CD4-positive, alpha-beta T cell treated with Interleukin-4 for 1 hour (primary cell): ENCODE data around the gene CBX4.

Source experiments
- DNase-seq, 2 donors: peaks; one replicate each; pipeline ENCODE4 v3.0.0-alpha.2; 2020 to 2022

The CBX4 gene

GRCh38 chr17:79839356-79840268 lies at the start of gene CBX4:
TSS of gene CBX4 (minus strand) at chr17:79839440. CDS start at chr17:79839251, 189 bp downstream.
- DNase-seq = peak; percentile 93

- DNase-seq = no peak
These were observed 48.8 kb upstream of the CBX4 start for GRCh38 chr17:79888009-79888540.

GRCh38 chr17:79887451-79887991 lies 48.3 kb upstream of the CBX4 start:
- no peak for DNase-seq

GRCh38 chr17:79883202-79883601 lies 44.0 kb upstream of the CBX4 start:
- no peak for DNase-seq

GRCh38 chr17:79878329-79878947 lies 39.2 kb upstream of the CBX4 start:
- DNase-seq = no peak

- DNase-seq = no peak
These were observed 37.8 kb upstream of the CBX4 start for GRCh38 chr17:79877041-79877440.

GRCh38 chr17:79875511-79875910 lies 36.3 kb upstream of the CBX4 start:
- no peak for DNase-seq

GRCh38 chr17:79874329-79874981 lies 35.2 kb upstream of the CBX4 start:
- DNase-seq = peak in 1 of 2 donors; percentile 57

- no peak for DNase-seq
These were observed 34.3 kb upstream of the CBX4 start for GRCh38 chr17:79873583-79873982.

- no peak for DNase-seq
These were observed 33.5 kb upstream of the CBX4 start for GRCh38 chr17:79872762-79873161.

- no peak for DNase-seq
These were observed 31.9 kb upstream of the CBX4 start for GRCh38 chr17:79871131-79871530.

GRCh38 chr17:79870540-79870939 lies 31.3 kb upstream of the CBX4 start:
- no peak for DNase-seq

GRCh38 chr17:79866791-79867518 lies 27.7 kb upstream of the CBX4 start:
- no peak for DNase-seq

GRCh38 chr17:79865351-79866210 lies 26.3 kb upstream of the CBX4 start:
- no peak for DNase-seq

- no peak for DNase-seq
These were observed 25.5 kb upstream of the CBX4 start for GRCh38 chr17:79864617-79865250.

GRCh38 chr17:79864147-79864546 lies 24.9 kb upstream of the CBX4 start:
- DNase-seq = no peak

- DNase-seq = no peak
These were observed 23.7 kb upstream of the CBX4 start for GRCh38 chr17:79862771-79863440.

GRCh38 chr17:79862238-79862637 lies 23.0 kb upstream of the CBX4 start:
- no peak for DNase-seq

- DNase-seq = no peak
These were observed 22.4 kb upstream of the CBX4 start for GRCh38 chr17:79861413-79862216.
